Ishikawa (cell line): ENCODE data around the gene MT1H.

Experiments used
- CEBPB ChIP-seq: IDR thresholded peaks from 2 replicates; pipeline ENCODE4 v1.6.1; 2012
- CREB1 ChIP-seq: IDR thresholded peaks from 2 replicates; pipeline ENCODE4 v1.6.1; 2012; ENCODE audit warnings: low read depth
- TF ChIP-seq, protein P1 (sequence below): IDR thresholded peaks from 2 replicates; pipeline ENCODE4 v1.6.1; 2012

DNA sequence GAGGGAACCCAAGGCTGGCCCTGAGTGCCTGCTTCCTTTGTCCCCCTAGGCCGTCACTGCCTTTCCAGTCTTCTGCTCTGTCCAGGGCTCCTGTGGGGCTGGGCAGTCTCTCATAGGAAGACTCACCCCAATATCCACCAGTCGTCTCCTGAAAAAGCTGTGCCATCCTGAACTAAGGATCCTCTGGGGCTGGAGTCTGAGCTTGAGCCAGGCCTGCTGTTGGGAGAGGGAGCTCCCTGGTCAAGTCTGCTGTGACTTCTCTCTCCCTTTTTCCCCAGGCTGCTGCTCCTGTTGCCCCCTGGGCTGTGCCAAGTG, 963 bp downstream of the MT1H start:
- TF ChIP-seq, protein P1, sequence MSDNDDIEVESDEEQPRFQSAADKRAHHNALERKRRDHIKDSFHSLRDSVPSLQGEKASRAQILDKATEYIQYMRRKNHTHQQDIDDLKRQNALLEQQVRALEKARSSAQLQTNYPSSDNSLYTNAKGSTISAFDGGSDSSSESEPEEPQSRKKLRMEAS: no peak
- TF ChIP-seq CEBPB (no peak), CREB1 (no peak)
